Muscle of leg (tissue), 11 donors: ENCODE results near the gene RHBDL1. TPM values are rescaled to one million over a fixed set of nuclear protein-coding genes. Genes with fewer than 3 reads are reported as not detected.

Source experiments
- DNase-seq: peaks from one replicate; pipeline ENCODE4 v3.0.0; 2013
- H3K27ac ChIP-seq: one replicate; pipeline ENCODE4 v1.5.1; 2013; ENCODE audit warnings: mild to moderate bottlenecking, low read length, control low read depth
- H3K27me3 ChIP-seq: one replicate; pipeline ENCODE4 v1.6.1; 2013; ENCODE audit warnings: low read length; ENCODE audit not compliant: control insufficient read depth, insufficient read depth
- H3K36me3 ChIP-seq: one replicate; pipeline ENCODE4 v1.6.1; 2013; ENCODE audit warnings: low read length; ENCODE audit not compliant: control insufficient read depth, insufficient read depth
- H3K4me1 ChIP-seq: one replicate; pipeline ENCODE4 v1.6.1; 2013; ENCODE audit warnings: low read length; ENCODE audit not compliant: control insufficient read depth, insufficient read depth
- H3K4me3 ChIP-seq: one replicate; pipeline ENCODE4 v1.5.1; 2013; ENCODE audit warnings: low read length, control low read depth
- H3K9me3 ChIP-seq: replicated peaks from 2 replicates; pipeline ENCODE4 v1.6.1; 2013; ENCODE audit warnings: low read depth, low read length; ENCODE audit not compliant: control insufficient read depth
- WGBS: methylation state at CpG from one replicate; pipeline ENCODE4 v1.1.5; 2013; ENCODE audit warnings: missing lambda C conversion rate; ENCODE audit not compliant: insufficient coverage; 5-methylcytosine and 5-hydroxymethylcytosine counted together
- polyA plus RNA-seq, 8 donors: library from polyadenylated mRNA; unstranded; fragments of 120-200 nt; gene quantifications; one replicate each; pipeline versions ENCODE4 v1.2.1 to v1.2.3, GENCODE V29; 2013; ENCODE audit warnings: inconsistent platforms in 1 of 8, low replicate concordance in 1 of 8; ENCODE audit not compliant: insufficient read length in 8 of 8, insufficient read depth in 1 of 8
- total RNA-seq: library from RNA; stranded (reverse); fragments of 120-200 nt; gene quantifications from one replicate; pipeline ENCODE4 v1.2.4, GENCODE V29; 2013

Gene RHBDL1
- total and polyA plus RNA-seq, 9 donors = 0.84 to 2.6 (median 1.6) TPM

- DNase-seq = no peak
- peaks cover 87% of the 10 kb centered on the region for H3K27me3 ChIP-seq
- H3K27ac ChIP-seq = no peak overlapping the region
- peaks cover 19% of the 10 kb centered on the region for H3K4me1 ChIP-seq
- no peaks in the 10 kb centered on the region for H3K36me3 ChIP-seq
- no peaks in the 10 kb centered on the region for H3K9me3 ChIP-seq
- WGBS = 71% methylated on average over 19 of the region's 19 CpGs
- no peak overlapping the region for H3K4me3 ChIP-seq
Measured at GRCh38 chr16:698911-699671, 23.6 kb downstream of the RHBDL1 start.

DNA sequence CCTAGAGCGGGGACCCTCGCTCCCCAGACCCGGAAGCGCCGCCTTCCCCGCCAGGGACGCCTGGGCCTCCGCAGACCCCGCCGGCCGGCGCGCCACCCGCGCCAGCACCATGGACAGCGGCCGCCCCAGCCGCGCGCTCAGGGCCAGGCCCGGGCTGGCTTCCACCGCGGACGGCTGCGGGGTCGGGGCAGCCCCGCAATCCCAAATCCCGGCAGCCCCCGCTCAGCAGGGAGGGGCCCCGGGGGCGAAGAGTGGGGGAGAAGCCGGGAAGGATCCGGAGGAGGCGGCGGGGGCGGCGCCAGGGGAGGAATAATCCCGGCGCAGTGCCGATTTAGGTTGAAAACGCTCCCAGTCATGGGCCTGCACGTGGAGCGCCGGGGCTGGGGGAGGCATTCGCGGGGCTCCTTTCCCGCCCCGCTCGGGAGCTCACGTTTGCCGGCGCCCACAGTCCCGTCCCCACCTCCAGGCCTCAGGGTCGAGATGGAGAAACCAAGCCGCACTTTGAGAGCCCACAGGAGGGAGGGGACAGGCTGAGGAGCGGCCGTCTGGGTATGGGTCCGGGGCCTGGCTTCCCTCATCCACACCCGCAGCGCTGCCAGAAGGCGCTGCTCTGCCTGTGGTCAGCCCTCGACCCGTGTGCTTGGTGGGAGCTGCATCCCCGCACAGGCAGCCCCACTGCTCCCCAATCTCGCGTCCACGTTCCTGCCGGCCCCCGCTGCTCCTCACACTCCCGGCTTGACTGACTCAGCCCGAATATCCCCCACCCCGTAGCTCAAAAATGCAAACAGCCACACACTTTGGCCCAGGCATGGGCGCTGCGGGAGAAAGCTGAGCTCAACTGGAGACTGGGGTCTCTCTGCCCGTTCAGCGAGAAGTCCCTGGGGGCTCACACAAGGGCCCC, 25.5 kb downstream of the RHBDL1 start:
- DNase-seq = peak; percentile 43
- Histone ChIP-seq H3K27me3 (peaks cover 81% of the 10 kb centered on the region), H3K4me3 (no peak overlapping the region), H3K9me3 (no peaks in the 10 kb centered on the region), H3K4me1 (peaks cover 6% of the 10 kb centered on the region), H3K36me3 (no peaks in the 10 kb centered on the region), H3K27ac (no peak overlapping the region)
- 4% methylated on average over 65 of the region's 76 CpGs for WGBS

- no peaks in the 10 kb centered on the region for H3K36me3 ChIP-seq
- peaks cover 85% of the 10 kb centered on the region for H3K27me3 ChIP-seq
- 87% methylated on average over 19 of the region's 19 CpGs for WGBS
Measured at GRCh38 chr16:702341-702740, 26.9 kb downstream of the RHBDL1 start.

GRCh38 chr16:703406-703805, 27.9 kb downstream of the RHBDL1 start:
- 81% methylated on average over 12 of the region's 12 CpGs for WGBS
- no peak overlapping the region for H3K4me3 ChIP-seq
- no peak for DNase-seq
- peaks cover 16% of the 10 kb centered on the region for H3K4me1 ChIP-seq
- no peak overlapping the region for H3K27ac ChIP-seq
- peaks cover 88% of the 10 kb centered on the region for H3K27me3 ChIP-seq
- no peaks in the 10 kb centered on the region for H3K36me3 ChIP-seq
- H3K9me3 ChIP-seq = no peaks in the 10 kb centered on the region

More at GRCh38 chr16:702341-702740, 26.9 kb downstream of the RHBDL1 start:
- Histone ChIP-seq H3K4me1 (peaks cover 16% of the 10 kb centered on the region), H3K27ac (no peak overlapping the region), H3K9me3 (no peaks in the 10 kb centered on the region), H3K4me3 (no peak overlapping the region)
- no peak for DNase-seq

- Histone ChIP-seq H3K27ac (no peak overlapping the region), H3K27me3 (peaks cover 93% of the 10 kb centered on the region), H3K4me3 (no peak overlapping the region), H3K9me3 (no peaks in the 10 kb centered on the region), H3K4me1 (peaks cover 16% of the 10 kb centered on the region), H3K36me3 (no peaks in the 10 kb centered on the region)
- DNase-seq = no peak
- WGBS = 64% methylated on average over 5 of the region's 7 CpGs
Measured at GRCh38 chr16:704047-704446, 28.6 kb downstream of the RHBDL1 start.

- Histone ChIP-seq H3K9me3 (no peaks in the 10 kb centered on the region), H3K4me3 (no peak overlapping the region), H3K27me3 (peaks cover 92% of the 10 kb centered on the region)
Measured at GRCh38 chr16:704552-705380, 29.3 kb downstream of the RHBDL1 start.

GRCh38 chr16:705431-706188, 30.1 kb downstream of the RHBDL1 start, which contains the start of gene FBXL16:
Gene FBXL16 (minus strand): TSS chr16:705801. CDS start chr16:697405, 8,396 bp downstream.
- Histone ChIP-seq H3K4me3 (no peak within 1 kb of the TSS), H3K4me1 (peaks cover 28% of the 10 kb centered on the region), H3K9me3 (no peaks in the 10 kb centered on the region), H3K27ac (no peak within 1 kb of the TSS), H3K27me3 (peaks cover 93% of the 10 kb centered on the region), H3K36me3 (no peaks in the 10 kb centered on the region)
- WGBS = under 1% methylated on average over 104 of the region's 115 CpGs
- no peak for DNase-seq

More at GRCh38 chr16:704552-705380, 29.3 kb downstream of the RHBDL1 start:
- DNase-seq = no peak
- Histone ChIP-seq H3K4me1 (peaks cover 20% of the 10 kb centered on the region), H3K27ac (no peak overlapping the region), H3K36me3 (no peaks in the 10 kb centered on the region)
- WGBS = 8% methylated on average over 35 of the region's 50 CpGs

- no peaks in the 10 kb centered on the region for H3K9me3 ChIP-seq
- peaks cover 30% of the 10 kb centered on the region for H3K4me1 ChIP-seq
- 3% methylated on average over 48 of the region's 49 CpGs for WGBS
- no peaks in the 10 kb centered on the region for H3K36me3 ChIP-seq
- no peak for DNase-seq
- H3K27ac ChIP-seq = no peak overlapping the region
- H3K4me3 ChIP-seq = no peak overlapping the region
- H3K27me3 ChIP-seq = peaks cover 93% of the 10 kb centered on the region
Measured at GRCh38 chr16:706189-707061, 31.0 kb downstream of the RHBDL1 start.
